ENCODE measurements around the gene CERS6.

- TF ChIP-seq POLR2A (IDR thresholded peaks at IDR 0.05) (no peak), CTCF (IDR thresholded peaks at IDR 0.05) (no peak)
Measured at GRCh38 chr2:168456521-168457189, 583 bp downstream of the CERS6 start.

Data from esophagus squamous epithelium (tissue), 4 donors.